Embryonic facial prominence (tissue), 1 donor: ENCODE results near the gene METTL1.

ENCODE experiments used
- DNase-seq: peaks from one replicate; pipeline ENCODE4 v3.0.0-alpha.2; 2016; ENCODE audit errors: extremely low spot score

METTL1 gene

GRCh38 chr12:57737467-57738460 is 34.1 kb downstream of the METTL1 start:
- DNase-seq, result no peak

GRCh38 chr12:57736741-57737466 is 35.0 kb downstream of the METTL1 start:
- DNase-seq, result no peak

GRCh38 chr12:57735952-57736740 is 35.8 kb downstream of the METTL1 start:
- DNase-seq, result no peak

GRCh38 chr12:57735198-57735855 is 36.6 kb downstream of the METTL1 start:
- no peak for DNase-seq

GRCh38 chr12:57734591-57734990 is 37.3 kb downstream of the METTL1 start:
- no peak for DNase-seq

GRCh38 chr12:57733928-57734327 is 38.0 kb downstream of the METTL1 start:
- no peak for DNase-seq

- no peak for DNase-seq
These were observed 38.9 kb downstream of the METTL1 start for GRCh38 chr12:57732726-57733593.

GRCh38 chr12:57732270-57732669 is 39.6 kb downstream of the METTL1 start:
- DNase-seq, result no peak

- DNase-seq, result no peak
These were observed 40.4 kb downstream of the METTL1 start for GRCh38 chr12:57731411-57732080.

- no peak for DNase-seq
These were observed 41.4 kb downstream of the METTL1 start for GRCh38 chr12:57730336-57731067.

- no peak for DNase-seq
These were observed 42.5 kb downstream of the METTL1 start for GRCh38 chr12:57729321-57729844.

- DNase-seq, result no peak
These were observed 44.0 kb downstream of the METTL1 start for GRCh38 chr12:57727758-57728395.

- no peak for DNase-seq
These were observed 44.8 kb downstream of the METTL1 start for GRCh38 chr12:57726884-57727757.

- DNase-seq, result no peak
These were observed 45.6 kb downstream of the METTL1 start for GRCh38 chr12:57726151-57726883.

- no peak for DNase-seq
These were observed 46.1 kb downstream of the METTL1 start for GRCh38 chr12:57725851-57726150.

- DNase-seq, result no peak
These were observed 46.8 kb downstream of the METTL1 start for GRCh38 chr12:57724936-57725740.
